NT2/D1 (cell line): ENCODE measurements around the gene ADORA2B.

Experiments
- SUZ12 ChIP-seq: IDR thresholded peaks from 2 replicates; pipeline ENCODE4 v1.6.1; 2011; ENCODE audit not compliant: insufficient read length, insufficient read depth; ENCODE audit errors: extremely low read depth
- YY1 ChIP-seq: IDR thresholded peaks from 2 replicates; pipeline ENCODE4 v1.6.1; 2011; ENCODE audit not compliant: insufficient read length, insufficient read depth
- ZNF274 ChIP-seq: IDR thresholded peaks from 2 replicates; pipeline ENCODE4 v1.6.1; 2011; ENCODE audit warnings: mild to moderate bottlenecking, low read depth, low read length

- TF ChIP-seq YY1 (no peak), ZNF274 (no peak), SUZ12 (no peak)
Observed at GRCh38 chr17:16025202-16025601, 80.3 kb downstream of the ADORA2B start.
